Colonic mucosa (tissue), 4 donors: Measurements from ENCODE around the gene ARID3C. TPM values are rescaled to one million over a fixed set of nuclear protein-coding genes. Genes with fewer than 3 reads are reported as not detected.

Experiments
- DNase-seq: peaks from one replicate; pipeline ENCODE4 v3.0.0-alpha.2; 2020
- H3K27ac ChIP-seq: fragments of 200-600 bp; one replicate; pipeline ENCODE4 v1.8.0; 2021
- H3K27me3 ChIP-seq: fragments of 200-600 bp; one replicate; pipeline ENCODE4 v1.8.0; 2021
- H3K36me3 ChIP-seq: fragments of 200-600 bp; one replicate; pipeline ENCODE4 v1.8.0; 2021
- H3K4me1 ChIP-seq: fragments of 200-600 bp; one replicate; pipeline ENCODE4 v1.8.0; 2021; ENCODE audit warnings: mild to moderate bottlenecking
- H3K4me3 ChIP-seq: fragments of 200-600 bp; one replicate; pipeline ENCODE4 v1.8.0; 2021
- H3K9ac ChIP-seq, 2 donors: one replicate each; pipeline ENCODE4 v1.7.0; 2013; ENCODE audit warnings: control low read depth in 2 of 2, low read depth in 2 of 2, low read length in 2 of 2
- H3K9me3 ChIP-seq: fragments of 200-600 bp; one replicate; pipeline ENCODE4 v1.8.0; 2021
- CTCF ChIP-seq: fragments of 200-600 bp; IDR thresholded peaks from one replicate; pipeline ENCODE4 v1.8.0; 2022; ENCODE audit warnings: antibody characterized with exemption, mild to moderate bottlenecking
- intact Hi-C: fragments of 100-400 bp; cut with DNase I; formaldehyde crosslinking; loops from one replicate; pipeline ENCODE4 v1.14.1; 2022
- total RNA-seq, 2 donors: library from RNA; stranded (reverse); fragmentation: NEBNext Ultra II Directional in 1 of 2; extraction: Animal tissue kit (Norgen Biotek cat#: 25700) in 1 of 2; gene quantifications; one replicate each; pipeline ENCODE4 v1.2.1, GENCODE V29; 2021
- donor health status: healthy.
- donor health status: DM: no; HTN: no; CAD: no.
- donor health status: DM: no; HTN: no; CAD: no.

The ARID3C gene
- total RNA-seq, 2 donors from 2014 or later: not detected

DNA sequence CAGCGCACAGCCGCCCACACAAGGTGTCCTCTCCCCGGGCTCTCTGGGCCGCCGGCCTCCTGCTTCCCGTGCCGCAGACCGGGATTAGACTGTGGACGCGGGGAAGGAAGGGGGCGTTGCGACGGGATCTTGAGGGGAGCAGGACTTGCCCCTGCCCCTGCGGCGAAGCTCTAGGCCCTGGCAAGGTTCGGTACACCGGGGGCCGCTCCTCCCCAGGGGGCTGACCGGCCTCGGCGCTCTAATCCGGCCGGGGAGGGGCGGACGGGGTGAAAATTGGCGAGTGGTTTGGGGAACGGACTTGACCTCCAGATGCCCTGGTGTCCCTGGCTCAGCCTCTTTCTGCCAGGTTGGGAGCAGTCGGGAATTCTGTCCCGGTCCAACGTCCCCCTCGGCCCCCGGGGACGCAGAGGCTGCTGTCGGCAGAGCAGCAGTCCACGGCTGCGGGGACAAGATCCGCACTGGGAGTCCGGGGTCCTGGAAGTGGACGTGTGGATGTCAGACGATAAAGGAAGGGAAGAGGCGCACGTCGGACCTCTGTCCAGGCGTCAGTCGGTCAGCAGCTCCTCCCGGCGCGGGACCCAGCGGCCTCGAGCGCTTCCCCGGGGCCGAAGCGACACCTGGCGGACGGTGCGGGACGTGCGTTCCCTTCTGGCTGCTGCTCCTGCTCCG lies 37.5 kb downstream of the ARID3C start:
- H3K9ac ChIP-seq: no peak overlapping the region
- intact Hi-C loops: loop anchor here (2.0 to 5.0 kb wide), 3 partner anchors 43 to 184 kb away; no protein-coding TSS in a partner anchor
- H3K27ac ChIP-seq: no peak overlapping the region
- peak; percentile 89 for DNase-seq
- no peaks in the 10 kb centered on the region for H3K36me3 ChIP-seq
- H3K9me3 ChIP-seq: no peaks in the 10 kb centered on the region
- H3K4me3 ChIP-seq: peak overlapping the region; percentile 31
- peaks cover 18% of the 10 kb centered on the region for H3K4me1 ChIP-seq
- peak; percentile 89 for TF ChIP-seq CTCF
- peaks cover 53% of the 10 kb centered on the region for H3K27me3 ChIP-seq

DNA sequence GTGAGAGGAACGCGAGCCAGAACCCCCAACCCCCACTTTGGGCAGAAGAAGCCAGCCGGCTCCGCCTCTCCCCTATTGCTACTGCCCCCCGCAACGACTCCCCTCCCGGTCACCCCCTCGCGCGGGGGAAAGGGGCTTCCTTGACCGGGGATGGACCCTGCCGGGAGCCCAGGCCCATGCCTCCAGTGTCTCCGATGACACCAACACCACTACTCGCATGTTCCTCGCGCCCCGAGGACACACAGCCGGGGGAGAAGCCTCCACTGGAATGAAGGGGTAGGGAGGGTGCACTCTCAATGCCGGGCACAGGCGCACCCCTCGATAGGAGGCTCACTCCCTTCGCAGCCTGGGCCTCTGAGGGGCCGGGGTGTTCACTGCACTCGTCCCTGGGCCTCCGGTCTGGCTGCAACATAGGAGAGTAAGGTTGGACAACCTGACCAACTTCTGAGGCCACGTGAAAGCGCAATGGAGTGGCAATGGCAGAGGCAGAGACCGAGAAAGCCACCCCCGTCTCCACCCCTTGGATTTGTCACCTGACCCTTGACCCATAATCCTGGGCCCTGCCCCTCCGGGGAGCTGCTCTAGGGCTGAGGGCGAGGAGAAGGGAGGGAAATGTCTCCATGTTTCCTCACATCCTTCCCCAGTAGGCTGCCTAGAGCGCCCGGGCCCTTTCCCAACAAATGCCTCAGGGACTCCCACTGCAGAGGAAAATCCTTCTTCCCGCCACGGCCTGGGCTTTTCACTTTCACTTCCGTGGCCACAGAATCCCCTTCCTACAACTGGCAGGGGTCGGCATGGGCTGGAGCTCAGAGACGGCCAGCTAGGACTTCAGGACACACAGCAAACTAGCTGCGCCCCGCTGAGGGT lies 38.3 kb downstream of the ARID3C start:
- Histone ChIP-seq H3K27ac (no peak overlapping the region), H3K9ac (peak overlapping the region in 1 of 2 donors; percentile 40), H3K4me3 (peak overlapping the region; percentile 31), H3K36me3 (no peaks in the 10 kb centered on the region), H3K4me1 (peaks cover 18% of the 10 kb centered on the region), H3K9me3 (no peaks in the 10 kb centered on the region), H3K27me3 (peaks cover 54% of the 10 kb centered on the region)
- intact Hi-C loops: loop anchor here (2.0 to 5.0 kb wide), 3 partner anchors 42 to 183 kb away; no protein-coding TSS in a partner anchor
- TF ChIP-seq CTCF: no peak
- DNase-seq: peak; percentile 65

DNA sequence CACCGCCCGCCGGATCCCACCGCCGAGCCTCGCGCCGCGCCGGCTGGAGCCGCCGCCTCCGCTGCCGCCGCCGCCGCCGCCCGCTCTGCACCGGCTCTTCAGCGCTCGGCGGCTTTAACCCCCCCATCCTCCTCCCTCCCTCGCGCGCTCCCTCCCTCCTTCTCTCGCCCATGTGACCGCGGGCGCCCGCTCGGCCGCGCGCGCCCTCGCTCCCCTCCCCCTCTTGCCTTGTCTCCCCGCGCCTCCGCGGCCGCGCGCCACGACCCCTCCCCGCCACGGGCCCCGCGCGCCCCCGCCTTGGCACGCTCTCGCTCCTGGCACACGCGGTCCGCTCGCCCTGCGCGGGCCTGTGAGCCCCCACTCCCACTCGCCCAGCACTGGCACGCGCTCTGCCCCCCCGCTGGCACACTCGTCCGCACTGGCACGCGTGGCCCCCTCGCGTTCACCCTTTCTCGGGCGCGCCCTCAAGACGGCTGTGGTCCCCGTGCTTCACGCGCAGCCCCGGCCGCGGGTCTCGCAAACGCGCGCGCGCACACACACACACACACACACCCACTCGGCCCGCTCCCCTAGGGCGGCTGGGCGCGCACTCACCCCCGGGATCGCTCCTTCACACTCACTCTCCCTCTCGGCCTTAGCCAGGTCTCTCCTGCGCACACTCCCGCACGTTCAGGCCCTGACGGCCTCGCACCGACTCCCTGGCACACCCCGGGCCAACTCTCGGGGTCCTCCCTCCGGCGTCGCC lies 39.1 kb downstream of the ARID3C start, which contains the start of gene CNTFR:
Gene CNTFR (minus strand): TSS at position 89 of the 745 bp plus-strand sequence. CDS start 20,743 bp downstream, outside the sequence.
- no peaks in the 10 kb centered on the region for H3K36me3 ChIP-seq
- TF ChIP-seq CTCF: no peak
- peak within 1 kb of the TSS; percentile 40 to 41 for H3K9ac ChIP-seq
- intact Hi-C loops: loop anchor here (2.0 to 5.0 kb wide), 3 partner anchors 41 to 183 kb away; no protein-coding TSS in a partner anchor
- peak; percentile 34 for DNase-seq
- no peaks in the 10 kb centered on the region for H3K9me3 ChIP-seq
- peaks cover 18% of the 10 kb centered on the region for H3K4me1 ChIP-seq
- H3K27ac ChIP-seq: no peak within 1 kb of the TSS
- H3K27me3 ChIP-seq: peaks cover 60% of the 10 kb centered on the region
- H3K4me3 ChIP-seq: peak within 1 kb of the TSS; percentile 26

DNA sequence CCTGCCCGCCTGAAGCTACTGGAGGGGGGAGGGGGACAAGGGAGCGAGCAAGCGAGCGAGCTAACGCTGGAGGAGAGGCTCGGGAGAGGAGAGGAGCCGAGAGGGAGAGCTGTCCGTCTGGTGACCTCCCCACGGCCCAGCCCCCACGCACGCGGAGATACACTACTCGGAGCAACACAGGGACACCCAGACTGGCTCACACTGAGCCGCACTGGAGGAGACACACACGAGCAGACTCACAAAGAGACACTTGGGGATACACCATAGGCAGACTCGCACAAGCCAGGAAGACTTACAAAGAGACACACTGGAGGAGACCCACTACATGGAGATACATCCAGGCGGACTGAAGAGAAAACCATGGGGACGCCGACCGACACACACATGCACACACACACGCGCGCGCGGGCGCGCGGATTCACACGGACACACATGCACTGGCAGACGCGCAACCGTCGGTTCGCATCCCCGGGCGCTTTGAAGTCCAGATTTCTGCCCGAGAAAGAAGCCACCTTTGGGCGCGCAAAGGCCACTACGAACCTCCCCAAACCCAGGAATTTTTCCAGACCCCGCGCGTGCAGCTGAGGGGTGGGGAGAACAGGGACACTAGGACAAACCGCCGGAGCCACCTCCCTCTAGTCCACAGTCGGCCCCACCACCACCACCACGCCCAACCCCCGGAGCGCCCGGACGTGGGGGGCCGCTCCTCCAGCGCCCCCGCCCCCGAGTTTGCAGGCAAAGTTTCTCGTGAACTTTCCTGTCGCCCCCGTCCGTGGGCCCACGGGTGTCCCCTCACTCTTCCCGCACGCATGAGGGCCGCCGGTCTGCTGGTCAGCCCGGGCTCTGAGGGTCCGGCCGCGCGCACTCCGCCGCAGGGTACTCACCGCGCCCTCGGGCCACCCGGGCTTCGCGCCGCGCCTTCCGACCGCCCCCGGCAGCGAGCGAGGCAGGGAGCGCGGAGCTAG lies 39.9 kb downstream of the ARID3C start:
- intact Hi-C loops: no loop called here

More for the DNA sequence above, 39.9 kb downstream of the ARID3C start:
- no peak overlapping the region for H3K9ac ChIP-seq
- no peaks in the 10 kb centered on the region for H3K36me3 ChIP-seq
- no peak for TF ChIP-seq CTCF
- H3K9me3 ChIP-seq: no peaks in the 10 kb centered on the region
- H3K4me3 ChIP-seq: peak overlapping the region; percentile 26
- no peak overlapping the region for H3K27ac ChIP-seq
- peaks cover 18% of the 10 kb centered on the region for H3K4me1 ChIP-seq
- no peak for DNase-seq
- peaks cover 60% of the 10 kb centered on the region for H3K27me3 ChIP-seq
